Measurements from ENCODE around the gene L1CAM.

The L1CAM gene

GRCh38 chrX:153925387-153925738 lies 39.4 kb upstream of the L1CAM start:
- no peak for DNase-seq

GRCh38 chrX:153924149-153924861 lies 38.3 kb upstream of the L1CAM start:
- DNase-seq, result peak; percentile 29

- DNase-seq, result no peak
Measured at GRCh38 chrX:153922932-153923857, 37.2 kb upstream of the L1CAM start.

- DNase-seq, result no peak
Measured at GRCh38 chrX:153921511-153922446, 35.8 kb upstream of the L1CAM start.

- no peak for DNase-seq
Measured at GRCh38 chrX:153921070-153921469, 35.1 kb upstream of the L1CAM start.

GRCh38 chrX:153920546-153920945 lies 34.6 kb upstream of the L1CAM start:
- DNase-seq, result no peak

GRCh38 chrX:153919281-153919680 lies 33.3 kb upstream of the L1CAM start:
- no peak for DNase-seq

GRCh38 chrX:153917869-153918268 lies 31.9 kb upstream of the L1CAM start:
- no peak for DNase-seq

- DNase-seq, result no peak
Measured at GRCh38 chrX:153913701-153914100, 27.7 kb upstream of the L1CAM start.

GRCh38 chrX:153913211-153913610 lies 27.2 kb upstream of the L1CAM start:
- DNase-seq, result no peak

GRCh38 chrX:153911798-153912197 lies 25.8 kb upstream of the L1CAM start:
- DNase-seq, result no peak

GRCh38 chrX:153910446-153910845 lies 24.5 kb upstream of the L1CAM start:
- no peak for DNase-seq

- no peak for DNase-seq
Measured at GRCh38 chrX:153909980-153910360, 24.0 kb upstream of the L1CAM start.

- no peak for DNase-seq
Measured at GRCh38 chrX:153909024-153909979, 23.3 kb upstream of the L1CAM start.

GRCh38 chrX:153908219-153908860 lies 22.4 kb upstream of the L1CAM start:
- DNase-seq, result no peak

GRCh38 chrX:153907456-153907855 lies 21.5 kb upstream of the L1CAM start:
- no peak for DNase-seq

- DNase-seq, result no peak
Measured at GRCh38 chrX:153906126-153906917, 20.3 kb upstream of the L1CAM start.

- DNase-seq, result no peak
Measured at GRCh38 chrX:153905481-153906095, 19.6 kb upstream of the L1CAM start.

- DNase-seq, result no peak
Measured at GRCh38 chrX:153903991-153904957, 18.3 kb upstream of the L1CAM start, which contains the start of gene AVPR2. Gene AVPR2, plus strand, starts transcription at chrX:153904673. Its CDS starts 473 bp downstream, at chrX:153905146.
